Stimulated activated CD8-positive, alpha-beta memory T cell treated with anti-CD3 and anti-CD28 coated beads, Interleukin-12 subunit alpha, Interleukin-12 subunit beta, amount 100 ng/mL, for 24 hours (primary cell): ENCODE measurements around the gene GLI3.

Source experiments
- DNase-seq: peaks from one replicate; pipeline ENCODE4 v3.0.0-alpha.2; 2020; ENCODE audit errors: extremely low read depth

GLI3 gene

DNA sequence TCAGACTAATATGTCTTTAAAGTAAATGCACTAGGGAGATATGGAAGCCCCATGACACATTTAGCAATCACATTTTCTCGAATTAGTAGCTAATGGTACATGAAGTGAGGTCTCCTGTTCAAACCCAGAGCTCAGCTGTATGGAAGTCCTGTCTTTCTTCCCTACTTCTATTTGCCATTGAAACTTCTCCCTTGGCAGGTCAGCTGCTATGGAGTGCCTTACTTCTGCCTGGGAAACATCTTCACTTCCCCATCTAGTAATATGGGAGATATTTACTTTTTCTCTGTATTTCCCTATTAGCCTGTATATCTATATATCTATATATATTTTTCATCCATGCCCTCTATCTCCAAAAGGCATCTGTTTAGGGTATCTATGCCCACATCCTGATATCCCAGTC lies 308.8 kb downstream of the GLI3 start:
- DNase-seq, result no peak

DNA sequence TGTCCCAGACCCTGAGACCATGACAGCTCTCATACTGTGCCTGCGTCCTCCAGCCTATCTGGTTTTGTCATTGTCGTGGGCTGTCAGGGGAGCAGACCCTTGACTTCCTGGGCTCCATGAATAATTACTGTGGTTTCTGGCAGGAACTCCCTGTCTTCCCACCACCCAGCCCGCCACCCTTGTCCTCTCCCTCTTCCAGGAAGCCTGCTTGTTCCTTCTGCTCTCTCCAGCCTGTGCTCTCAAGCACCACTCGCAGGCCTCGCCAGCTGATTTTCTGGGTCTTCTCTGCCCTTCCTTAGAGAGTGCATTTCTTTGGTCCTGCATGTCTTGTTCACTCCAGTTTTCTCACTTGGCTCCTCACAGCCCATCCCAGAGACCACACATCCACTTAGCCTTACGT lies 309.6 kb downstream of the GLI3 start:
- DNase-seq, result no peak

DNA sequence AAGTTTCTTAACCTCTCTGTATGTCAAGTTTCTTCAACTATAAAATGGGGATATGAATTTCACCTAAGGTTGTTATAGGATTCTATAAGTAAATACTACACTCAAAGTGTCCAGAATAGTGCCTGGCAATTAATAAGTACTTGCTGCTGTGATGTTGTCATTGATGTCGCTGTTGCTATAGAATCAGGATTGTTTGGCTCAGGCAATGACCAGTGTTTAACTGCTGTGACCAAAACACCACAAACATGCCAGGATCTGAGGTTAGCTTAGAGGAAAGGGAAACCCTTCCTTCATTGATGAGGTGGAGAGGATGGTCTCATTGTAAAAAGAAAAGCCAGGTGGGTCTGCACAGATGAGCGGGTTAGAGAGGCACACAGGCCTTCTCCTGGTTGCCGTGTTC lies 311.1 kb downstream of the GLI3 start:
- no peak for DNase-seq

DNA sequence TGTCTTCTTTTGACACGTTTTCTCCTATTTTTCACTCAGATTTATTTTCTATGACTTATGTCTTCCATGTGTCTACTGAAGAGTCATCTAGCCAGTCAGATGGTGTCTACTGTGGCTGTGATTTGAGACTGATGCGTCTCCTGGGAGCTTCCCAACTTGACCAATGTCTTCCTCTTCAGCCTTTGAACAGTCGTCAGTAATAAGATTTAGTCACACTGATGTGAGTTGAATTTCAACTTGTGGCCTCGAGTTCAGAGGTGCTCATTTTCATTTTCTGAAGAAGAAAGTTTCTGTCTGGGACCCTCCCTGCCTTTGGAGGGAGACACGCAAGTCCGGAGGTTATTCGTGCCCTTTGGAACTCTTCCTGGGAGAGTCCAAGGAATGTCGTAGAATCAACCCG lies 312.2 kb downstream of the GLI3 start:
- no peak for DNase-seq

DNA sequence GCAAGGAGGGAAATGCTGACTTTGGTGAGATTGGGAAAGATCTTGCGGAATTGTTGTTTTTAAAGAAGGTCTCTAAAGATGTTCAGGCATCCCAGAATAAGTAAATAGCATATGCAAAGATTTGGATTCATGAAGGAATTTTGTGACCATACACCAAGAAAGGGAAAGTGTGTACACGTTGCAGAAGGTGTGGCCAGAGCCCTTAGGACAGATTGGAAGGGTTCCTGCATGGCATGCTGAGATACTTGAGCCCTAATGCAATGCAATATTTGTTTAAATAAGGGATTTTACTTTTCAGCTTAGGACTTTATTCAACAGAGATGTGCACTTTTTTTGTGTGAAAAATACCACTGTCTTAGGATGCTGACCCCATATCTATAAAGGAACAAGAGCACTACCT lies 314.6 kb downstream of the GLI3 start:
- no peak for DNase-seq

DNA sequence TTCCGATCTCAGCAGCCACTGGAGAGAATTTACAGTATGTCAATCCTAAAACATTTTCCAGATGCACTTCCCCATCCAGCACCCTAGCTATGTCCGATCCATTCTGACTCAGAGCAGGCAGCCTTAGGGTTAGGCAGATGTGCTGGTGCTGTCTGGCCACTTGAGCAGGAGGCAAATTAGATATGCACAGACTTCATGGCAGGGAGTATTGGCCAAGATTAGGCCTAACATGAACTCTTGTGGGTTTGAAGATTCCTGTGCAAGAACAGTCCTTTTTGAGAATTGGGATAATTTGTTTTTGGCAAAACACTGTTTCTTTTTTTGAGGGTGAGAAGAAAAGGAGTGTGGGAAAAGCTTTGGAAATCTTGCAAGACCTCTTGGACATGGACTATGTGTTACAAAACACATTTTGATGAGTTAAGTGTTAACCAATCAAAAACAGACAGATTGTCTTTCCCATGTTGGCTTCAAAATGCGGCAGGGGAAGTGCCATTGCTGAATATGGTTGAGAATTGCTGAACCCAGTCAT lies 315.5 kb downstream of the GLI3 start:
- no peak for DNase-seq

DNA sequence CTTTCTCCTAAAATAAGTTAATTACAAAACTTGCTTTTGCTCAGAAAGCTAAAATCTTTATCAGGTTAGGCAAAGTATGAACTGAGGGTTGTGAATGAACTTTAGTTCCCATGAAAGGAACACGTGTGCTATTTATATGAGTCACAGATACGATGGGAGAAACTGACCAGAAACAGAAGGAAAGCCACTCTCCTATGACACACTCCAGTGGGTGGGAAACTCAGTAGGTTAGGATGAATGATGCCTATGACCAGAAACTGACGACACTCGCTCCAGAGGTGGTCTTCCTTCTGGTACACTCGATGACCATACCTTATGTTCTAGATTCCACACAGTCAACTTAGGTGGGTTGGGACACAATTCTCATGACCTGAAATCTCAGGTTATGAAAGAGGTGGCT lies 318.4 kb downstream of the GLI3 start:
- DNase-seq, result no peak

DNA sequence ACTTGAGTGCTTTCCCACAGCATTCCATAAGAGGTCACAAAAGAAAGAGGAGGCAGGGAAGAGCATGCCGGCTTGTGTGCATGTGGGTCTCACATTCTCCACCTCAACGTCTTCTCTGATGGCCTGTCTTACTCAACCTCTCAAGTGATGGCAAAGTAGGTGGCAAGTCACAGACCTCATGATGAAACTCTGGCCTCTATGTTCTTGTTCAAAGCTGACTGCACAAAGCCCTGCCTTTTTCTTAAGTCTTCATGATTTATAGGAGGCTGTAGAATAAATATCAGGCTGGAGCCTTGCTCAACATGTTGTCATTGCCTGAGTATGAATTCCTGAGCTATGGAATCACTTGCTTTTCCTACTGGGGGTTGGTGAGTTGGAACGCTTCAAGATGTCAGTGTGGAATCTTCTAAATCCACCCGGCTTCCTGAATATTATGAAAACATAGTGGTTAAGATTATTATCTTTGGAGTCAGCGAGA lies 320.5 kb downstream of the GLI3 start:
- no peak for DNase-seq

DNA sequence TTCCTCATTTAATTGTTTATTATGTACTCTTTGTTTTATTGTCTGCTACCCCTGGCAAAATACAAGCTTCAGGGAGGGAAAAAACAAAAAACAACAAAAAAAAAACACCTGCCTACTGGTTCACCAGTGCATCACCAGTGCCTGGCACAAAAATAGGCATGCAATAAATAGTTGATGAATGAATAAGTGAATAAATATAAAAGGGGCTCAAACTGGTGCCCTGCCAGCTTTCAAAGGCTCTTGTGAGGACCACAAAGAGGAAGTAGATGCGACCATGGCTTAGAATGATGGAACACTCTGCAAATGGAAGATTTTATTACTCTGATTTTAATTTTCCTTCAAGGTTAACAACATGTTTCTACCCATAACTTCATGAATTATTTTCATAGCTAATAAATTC lies 321.1 kb downstream of the GLI3 start:
- DNase-seq, result no peak

DNA sequence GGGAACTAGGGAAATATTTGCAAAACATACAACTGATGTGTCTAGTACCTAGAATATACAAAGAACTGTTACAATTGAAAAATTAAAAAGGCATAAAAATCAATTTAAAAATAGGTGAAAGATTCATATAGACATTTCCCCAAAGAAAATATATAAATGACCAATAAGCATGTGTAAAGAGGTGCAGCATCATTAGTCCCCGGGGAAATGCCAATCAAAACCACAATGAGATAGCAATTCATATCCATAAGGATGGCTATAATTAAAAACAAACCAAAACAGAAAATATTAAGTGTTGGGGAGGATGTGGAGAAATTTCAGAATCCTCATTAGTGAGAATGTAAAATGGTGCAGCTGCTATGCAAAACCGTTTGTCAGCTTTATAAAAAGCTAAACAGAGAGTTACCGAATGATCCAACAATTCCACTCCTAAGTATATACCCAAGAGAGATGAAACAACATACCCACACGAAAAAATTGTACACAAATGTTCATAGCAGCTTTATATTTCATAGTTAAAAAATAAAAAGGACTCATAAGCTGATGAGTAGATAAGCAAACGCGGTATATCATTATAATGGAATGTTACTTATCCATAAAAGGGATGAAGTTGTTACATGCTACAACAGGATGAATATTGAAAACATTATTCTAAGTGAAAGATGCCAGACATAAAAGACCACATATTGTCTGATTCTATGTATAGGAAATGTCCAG lies 324.0 kb downstream of the GLI3 start:
- DNase-seq, result no peak

DNA sequence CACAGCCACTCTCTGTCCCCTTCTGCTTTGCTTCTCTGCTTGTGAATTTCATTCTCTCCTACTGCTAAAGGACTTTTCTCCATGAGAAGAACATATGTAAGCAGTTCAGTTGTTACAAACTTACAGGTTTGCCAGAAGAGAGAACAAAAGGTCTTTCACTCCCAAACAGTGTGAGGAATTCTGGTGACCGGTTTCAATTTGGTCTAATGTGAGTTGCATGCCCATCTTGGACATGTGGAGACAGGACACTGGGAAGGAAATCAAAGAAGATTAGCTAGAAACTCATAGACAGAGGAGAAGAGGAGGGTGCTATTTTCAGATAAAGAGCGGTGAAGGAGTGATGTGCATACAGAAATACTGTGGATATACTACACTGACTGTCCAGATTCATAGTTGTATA lies 324.6 kb downstream of the GLI3 start:
- DNase-seq, result no peak

DNA sequence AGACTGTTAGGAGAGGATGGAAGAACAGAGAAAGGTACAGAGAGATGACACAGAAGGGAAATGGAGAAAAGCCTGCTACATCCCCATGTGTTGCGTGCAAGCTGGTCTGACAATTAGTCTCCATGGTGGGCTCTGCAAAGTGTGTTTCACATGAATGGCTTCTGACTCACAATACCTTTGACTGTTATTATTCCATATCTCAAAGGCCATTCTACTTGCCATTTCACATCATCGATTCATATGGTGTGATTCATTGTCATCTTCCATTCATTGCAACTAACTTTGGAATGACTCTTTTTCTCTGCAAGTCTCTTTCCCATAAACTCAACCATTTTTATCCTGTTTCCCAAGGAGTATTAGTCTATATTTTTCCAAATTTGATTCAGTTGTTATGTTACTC lies 325.2 kb downstream of the GLI3 start:
- no peak for DNase-seq
